Panc1 (cell line): ENCODE measurements around the gene AKAP10. TPM values are rescaled to one million over a fixed set of nuclear protein-coding genes. Genes with fewer than 3 reads are reported as not detected.

ENCODE experiments used
- ATAC-seq: fragments of 200-7000 bp; cut with Tn5 transposase; 2 replicates; pipeline ENCODE4 v1.9.1; 2020; ENCODE audit warnings: mild to moderate bottlenecking, moderate library complexity
- BruUV-seq: library from RNA; stranded (reverse); fragments of 400-500 nt; replicated peaks from 2 replicates; lab custom pipeline; 2021; lab: Mats Ljungman, UMichigan
- CTCF ChIA-PET: fragments of 300-600 bp; sonication (Branson Sonifier 250); formaldehyde crosslinking; loops from one replicate; lab custom pipeline; 2022; ENCODE audit warnings: antibody characterized with exemption; lab: Charles Lee
- POLR2A ChIA-PET: fragments of 300-600 bp; sonication (Branson Sonifier 250); formaldehyde crosslinking; loops from one replicate; lab custom pipeline; 2022; ENCODE audit warnings: antibody characterized with exemption; lab: Charles Lee
- DNase-seq: peaks from one replicate; pipeline ENCODE4 v3.0.0-alpha.2; 2010; ENCODE audit warnings: low read depth, low spot score
- H3K27ac ChIP-seq: 2 replicates; pipeline ENCODE4 v1.5.1; 2011; ENCODE audit warnings: mild to moderate bottlenecking, low read length, inconsistent platforms
- H3K27me3 ChIP-seq: fragments of 200-500 bp; sonication (Bioruptor generic); 2 replicates; pipeline ENCODE4 v1.6.0; 2014; ENCODE audit warnings: low read length, inconsistent platforms; ENCODE audit not compliant: control insufficient read depth, insufficient read depth
- H3K36me3 ChIP-seq: fragments of 200-500 bp; sonication (Bioruptor generic); 2 replicates; pipeline ENCODE4 v1.5.1; 2014; ENCODE audit warnings: inconsistent platforms, mild to moderate bottlenecking, low read length, moderate library complexity; ENCODE audit not compliant: control insufficient read depth, insufficient read depth
- H3K4me1 ChIP-seq: 2 replicates; pipeline ENCODE4 v1.5.1; 2011; ENCODE audit warnings: inconsistent platforms, mild to moderate bottlenecking, low read length, moderate library complexity; ENCODE audit not compliant: control insufficient read depth, insufficient read depth
- H3K4me3 ChIP-seq, 2 experiments: 2 replicates each; pipeline ENCODE4 v1.5.1; 2011 to 2012; ENCODE audit warnings: low read depth in 2 of 2, low read length in 2 of 2, mild to moderate bottlenecking in 2 of 2, inconsistent platforms in 1 of 2, moderate library complexity in 1 of 2
- H3K9me3 ChIP-seq: fragments of 200-500 bp; sonication (Bioruptor generic); 2 replicates; pipeline ENCODE4 v1.5.1; 2014; ENCODE audit warnings: low read depth, mild to moderate bottlenecking, inconsistent platforms, low read length, moderate library complexity; ENCODE audit not compliant: control insufficient read depth, insufficient read depth
- POLR2AphosphoS5 ChIP-seq: IDR thresholded peaks from 2 replicates; pipeline ENCODE4 v1.6.1; 2012; ENCODE audit warnings: mild to moderate bottlenecking, low read depth, low read length, moderate library complexity
- SIN3A ChIP-seq: IDR thresholded peaks from 2 replicates; pipeline ENCODE4 v1.6.1; 2012; ENCODE audit warnings: low read depth, mild to moderate bottlenecking, low read length, moderate library complexity, borderline replicate concordance; ENCODE audit not compliant: insufficient read depth
- TCF7L2 ChIP-seq: IDR thresholded peaks from 2 replicates; pipeline ENCODE4 v1.6.1; 2011; ENCODE audit warnings: mild to moderate bottlenecking, low read depth, low read length, inconsistent platforms
- in situ Hi-C: cut with HindIII; loops from 2 replicates; pipeline ENCODE4 v1.10.0; 2016; ENCODE audit warnings: low sequenced_read_pairs, low pct_unique_long_range_greater_than_20kb
- intact Hi-C: fragments of 100-400 bp; cut with micrococcal nuclease; formaldehyde crosslinking; loops from one replicate; pipeline ENCODE4 v1.10.0; 2022; ENCODE audit not compliant: unreplicated experiment
- total RNA-seq: library from RNA; stranded (reverse); gene quantifications from one replicate; pipeline ENCODE4 v1.2.1, GENCODE V29; 2021; ENCODE audit not compliant: unreplicated experiment
- TF ChIP-seq, protein P1 (sequence below), 2 experiments: IDR thresholded peaks; 2 replicates each; pipeline ENCODE4 v1.6.1; 2011 to 2012; ENCODE audit warnings: low read depth in 2 of 2, control low read depth in 1 of 2, low read length in 1 of 2, mild to moderate bottlenecking in 1 of 2, moderate library complexity in 1 of 2; ENCODE audit not compliant: insufficient read depth in 1 of 2
- TF ChIP-seq, protein P2 (sequence below): fragments of 450-650 bp; IDR thresholded peaks from 2 replicates; pipeline ENCODE4 v1.5.1; 2017; ENCODE audit warnings: mild to moderate bottlenecking

The AKAP10 gene
- total RNA-seq, 1 experiment from 2014 or later, result 24.6 TPM

DNA sequence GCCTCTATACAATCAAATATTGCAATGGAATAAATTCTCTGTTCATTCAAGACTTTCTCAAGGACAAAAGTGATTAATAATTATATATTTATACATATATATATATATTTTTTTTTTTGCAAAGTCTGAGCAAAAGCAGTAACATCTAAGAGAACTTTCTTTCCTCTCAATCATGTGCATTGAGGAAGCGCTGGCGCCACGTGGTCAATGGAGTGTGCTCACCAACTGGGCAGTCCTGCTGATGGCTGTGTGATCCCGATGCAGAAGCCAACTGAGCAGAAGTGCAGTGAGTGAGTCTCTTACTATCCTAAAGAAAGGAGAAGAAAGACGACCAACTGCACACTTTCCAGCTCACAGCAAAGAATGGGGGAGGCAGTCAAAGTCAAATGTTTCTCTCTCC is 72.7 kb downstream of the AKAP10 start:
- Histone ChIP-seq H3K27ac (no peak overlapping the region), H3K4me1 (no peaks in the 10 kb centered on the region), H3K27me3 (no peaks in the 10 kb centered on the region), H3K9me3 (no peaks in the 10 kb centered on the region), H3K4me3 (no peak overlapping the region), H3K36me3 (peaks cover 16% of the 10 kb centered on the region)
- ChIA-PET POLR2A (no interaction called here), CTCF (no interaction called here)
- BruUV-seq, result no TSS peak
- DNase-seq (no peak), ATAC-seq (no peak)
- in situ Hi-C loops, result no loop called here
- intact Hi-C loops, result no loop called here
- TF ChIP-seq, protein P1, sequence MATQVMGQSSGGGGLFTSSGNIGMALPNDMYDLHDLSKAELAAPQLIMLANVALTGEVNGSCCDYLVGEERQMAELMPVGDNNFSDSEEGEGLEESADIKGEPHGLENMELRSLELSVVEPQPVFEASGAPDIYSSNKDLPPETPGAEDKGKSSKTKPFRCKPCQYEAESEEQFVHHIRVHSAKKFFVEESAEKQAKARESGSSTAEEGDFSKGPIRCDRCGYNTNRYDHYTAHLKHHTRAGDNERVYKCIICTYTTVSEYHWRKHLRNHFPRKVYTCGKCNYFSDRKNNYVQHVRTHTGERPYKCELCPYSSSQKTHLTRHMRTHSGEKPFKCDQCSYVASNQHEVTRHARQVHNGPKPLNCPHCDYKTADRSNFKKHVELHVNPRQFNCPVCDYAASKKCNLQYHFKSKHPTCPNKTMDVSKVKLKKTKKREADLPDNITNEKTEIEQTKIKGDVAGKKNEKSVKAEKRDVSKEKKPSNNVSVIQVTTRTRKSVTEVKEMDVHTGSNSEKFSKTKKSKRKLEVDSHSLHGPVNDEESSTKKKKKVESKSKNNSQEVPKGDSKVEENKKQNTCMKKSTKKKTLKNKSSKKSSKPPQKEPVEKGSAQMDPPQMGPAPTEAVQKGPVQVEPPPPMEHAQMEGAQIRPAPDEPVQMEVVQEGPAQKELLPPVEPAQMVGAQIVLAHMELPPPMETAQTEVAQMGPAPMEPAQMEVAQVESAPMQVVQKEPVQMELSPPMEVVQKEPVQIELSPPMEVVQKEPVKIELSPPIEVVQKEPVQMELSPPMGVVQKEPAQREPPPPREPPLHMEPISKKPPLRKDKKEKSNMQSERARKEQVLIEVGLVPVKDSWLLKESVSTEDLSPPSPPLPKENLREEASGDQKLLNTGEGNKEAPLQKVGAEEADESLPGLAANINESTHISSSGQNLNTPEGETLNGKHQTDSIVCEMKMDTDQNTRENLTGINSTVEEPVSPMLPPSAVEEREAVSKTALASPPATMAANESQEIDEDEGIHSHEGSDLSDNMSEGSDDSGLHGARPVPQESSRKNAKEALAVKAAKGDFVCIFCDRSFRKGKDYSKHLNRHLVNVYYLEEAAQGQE (IDR thresholded peaks at IDR 0.05; ENCODE audit: insufficient read depth in 1 of 2, low read depth in 2 of 2, low read length in 1 of 2), result no peak
- no peak for TF ChIP-seq SIN3A
- TF ChIP-seq, protein P2, sequence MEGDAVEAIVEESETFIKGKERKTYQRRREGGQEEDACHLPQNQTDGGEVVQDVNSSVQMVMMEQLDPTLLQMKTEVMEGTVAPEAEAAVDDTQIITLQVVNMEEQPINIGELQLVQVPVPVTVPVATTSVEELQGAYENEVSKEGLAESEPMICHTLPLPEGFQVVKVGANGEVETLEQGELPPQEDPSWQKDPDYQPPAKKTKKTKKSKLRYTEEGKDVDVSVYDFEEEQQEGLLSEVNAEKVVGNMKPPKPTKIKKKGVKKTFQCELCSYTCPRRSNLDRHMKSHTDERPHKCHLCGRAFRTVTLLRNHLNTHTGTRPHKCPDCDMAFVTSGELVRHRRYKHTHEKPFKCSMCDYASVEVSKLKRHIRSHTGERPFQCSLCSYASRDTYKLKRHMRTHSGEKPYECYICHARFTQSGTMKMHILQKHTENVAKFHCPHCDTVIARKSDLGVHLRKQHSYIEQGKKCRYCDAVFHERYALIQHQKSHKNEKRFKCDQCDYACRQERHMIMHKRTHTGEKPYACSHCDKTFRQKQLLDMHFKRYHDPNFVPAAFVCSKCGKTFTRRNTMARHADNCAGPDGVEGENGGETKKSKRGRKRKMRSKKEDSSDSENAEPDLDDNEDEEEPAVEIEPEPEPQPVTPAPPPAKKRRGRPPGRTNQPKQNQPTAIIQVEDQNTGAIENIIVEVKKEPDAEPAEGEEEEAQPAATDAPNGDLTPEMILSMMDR, result no peak
- no peak for TF ChIP-seq POLR2AphosphoS5
- no peak for TF ChIP-seq TCF7L2

DNA sequence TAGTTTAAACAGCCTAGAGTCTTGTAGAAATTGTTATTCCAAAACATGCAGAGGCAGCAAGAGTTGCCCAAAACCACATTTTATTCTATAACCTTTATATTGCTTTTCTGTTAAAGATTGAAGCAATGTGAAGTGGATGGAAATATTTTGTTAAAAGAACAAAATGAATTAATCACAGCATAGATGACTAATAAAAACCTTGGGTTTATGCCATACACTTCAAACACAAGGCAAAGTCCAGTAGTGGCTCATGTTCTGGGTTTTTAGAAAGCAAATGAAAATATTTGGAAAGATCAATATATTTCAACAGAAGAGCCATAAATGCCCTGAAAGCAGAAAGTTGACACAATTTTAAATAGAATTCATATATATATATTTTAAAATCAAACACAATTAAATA is 73.2 kb downstream of the AKAP10 start:
- Histone ChIP-seq H3K9me3 (no peaks in the 10 kb centered on the region), H3K4me1 (no peaks in the 10 kb centered on the region), H3K27me3 (no peaks in the 10 kb centered on the region), H3K27ac (no peak overlapping the region), H3K4me3 (no peak overlapping the region), H3K36me3 (peaks cover 14% of the 10 kb centered on the region)
- CTCF ChIA-PET, result no interaction called here
- TF ChIP-seq SIN3A, result no peak
- TF ChIP-seq, protein P2, result no peak
- no peak for TF ChIP-seq POLR2AphosphoS5
- TF ChIP-seq, protein P1 (IDR thresholded peaks at IDR 0.05; ENCODE audit: insufficient read depth in 1 of 2, low read depth in 2 of 2, low read length in 1 of 2), result no peak
- no peak for TF ChIP-seq TCF7L2
- intact Hi-C loops, result no loop called here
- in situ Hi-C loops, result no loop called here
- POLR2A ChIA-PET, result no interaction called here
- no TSS peak for BruUV-seq
- DNase-seq (no peak), ATAC-seq (no peak)
